Posterior vena cava (tissue), 2 donors: ENCODE results near the gene EFNA5. TPM values are rescaled to one million over a fixed set of nuclear protein-coding genes. Genes with fewer than 3 reads are reported as not detected.
A peak's percentile ranks its signal among the peaks of the same experiment; 100 is the strongest.

Experiments
- DNase-seq: peaks from one replicate; pipeline ENCODE4 v3.0.0-alpha.2; 2020; ENCODE audit warnings: low spot score
- intact Hi-C, 2 donors: fragments of 100-400 bp; cut with DNase I; formaldehyde crosslinking; loops; one replicate each; pipeline versions ENCODE4 v1.14.1 to v1.14.2; 2022 to 2023
- total RNA-seq, 2 donors: library from RNA; stranded (reverse); fragmentation: NEBNext Ultra II Directional; extraction: Animal tissue kit (Norgen Biotek cat#: 25700); gene quantifications; one replicate each; pipeline ENCODE4 v1.2.1, GENCODE V29; 2021
- donor health status: DM: yes; HTN: yes; CAD: no.
- donor health status: DM: yes; HTN: yes; CAD: no.

The EFNA5 gene
- total RNA-seq, 2 donors from 2014 or later, result 4.2 to 10.2 TPM

GRCh38 chr5:107674655-107675054 is 3.9 kb upstream of the EFNA5 start:
- no peak for DNase-seq
- intact Hi-C loops, result no loop called here

GRCh38 chr5:107673368-107674136 is 2.8 kb upstream of the EFNA5 start:
- intact Hi-C loops, result no loop called here

DNA sequence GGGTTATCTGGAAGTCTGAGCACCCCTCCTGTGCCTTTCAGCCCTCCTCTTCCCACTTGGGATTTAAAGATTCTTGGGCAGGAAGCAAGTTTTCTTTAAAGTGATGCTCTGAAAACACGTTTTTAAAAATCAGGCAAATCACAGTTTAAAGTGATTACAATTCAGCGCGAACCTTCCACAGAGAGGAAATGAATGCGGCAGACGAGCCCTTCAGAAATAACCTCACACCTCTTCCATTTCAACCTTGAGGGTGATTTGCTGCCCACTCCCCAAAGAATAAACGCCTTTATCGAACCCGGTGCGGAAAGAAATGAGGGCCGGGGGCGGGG is 2.3 kb upstream of the EFNA5 start:
- intact Hi-C loops, result no loop called here
- DNase-seq, result no peak

More at GRCh38 chr5:107673368-107674136, 2.8 kb upstream of the EFNA5 start:
- peak; percentile 95 for DNase-seq

GRCh38 chr5:107672211-107673038 is 1.7 kb upstream of the EFNA5 start:
- peak; percentile 86 for DNase-seq
- intact Hi-C loops, result no loop called here

DNA sequence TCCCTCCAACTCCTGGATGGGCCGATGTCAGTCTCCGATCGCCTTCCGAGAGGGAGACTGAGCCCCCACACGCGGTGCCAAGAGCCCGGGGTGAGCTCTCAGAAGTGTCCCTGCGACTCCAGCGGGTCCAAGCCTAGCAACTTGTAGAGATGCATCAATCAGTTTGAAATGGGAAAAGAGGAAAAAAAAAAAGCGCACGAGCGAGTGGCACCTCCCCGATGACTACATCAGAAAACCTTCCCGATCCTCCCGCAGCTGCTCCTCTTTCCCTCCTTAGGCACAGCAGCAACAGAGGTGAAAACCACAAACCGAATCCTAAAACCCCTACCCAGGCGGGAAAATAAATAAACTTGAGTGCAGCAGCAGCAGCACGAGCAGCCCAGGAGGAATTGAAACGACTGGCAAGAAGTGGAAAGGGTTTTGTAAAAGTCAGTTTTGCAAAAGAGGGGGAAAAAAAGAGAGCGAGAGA is 1.0 kb upstream of the EFNA5 start:
- DNase-seq, result peak; percentile 78
- intact Hi-C loops, result no loop called here

DNA sequence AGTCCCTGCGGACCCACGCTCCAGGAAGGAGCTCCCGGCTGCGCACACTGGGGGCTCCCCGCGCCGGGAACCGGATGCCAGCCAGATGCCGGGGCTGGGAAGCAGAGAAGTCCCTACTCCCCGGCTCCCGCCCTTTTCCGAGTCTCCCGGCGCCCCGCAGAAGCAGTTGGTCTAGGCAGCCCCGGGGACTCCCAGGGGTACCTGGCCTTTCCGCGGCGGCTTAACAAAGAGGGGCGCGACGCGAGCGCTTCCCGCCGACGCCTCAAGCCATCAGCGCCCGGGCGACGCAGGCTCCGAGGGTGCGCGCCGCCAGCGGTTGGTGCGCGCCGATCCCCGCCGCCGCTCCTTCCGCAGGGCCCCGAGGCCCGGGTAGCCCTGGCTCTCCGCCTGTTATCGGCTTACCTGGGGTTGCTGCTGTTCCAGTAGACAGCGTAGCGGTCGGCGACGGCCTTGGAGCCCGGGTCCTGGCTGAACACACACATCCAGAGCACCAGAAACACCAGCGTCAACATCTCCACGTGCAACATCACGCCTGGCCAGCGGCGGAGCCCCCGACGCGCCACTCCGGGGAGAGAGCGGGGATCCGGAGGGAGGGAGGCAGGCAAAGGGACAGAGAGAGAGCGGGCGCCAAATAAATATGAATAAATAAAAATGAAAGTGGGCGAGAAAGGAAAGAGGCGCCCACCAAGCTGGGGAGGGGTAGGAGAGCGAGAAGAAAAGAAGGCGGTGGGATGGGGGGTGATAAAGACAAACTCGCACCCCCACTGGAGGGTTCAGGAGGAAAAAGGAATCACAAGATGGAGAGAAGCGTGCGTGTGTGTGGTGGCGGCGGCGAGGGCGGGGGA is 428 bp downstream of the EFNA5 start:
- peak; percentile 86 for DNase-seq
- intact Hi-C loops, result no loop called here

- DNase-seq, result no peak
- intact Hi-C loops, result no loop called here
Measured at GRCh38 chr5:107669096-107670031, 1.4 kb downstream of the EFNA5 start.

DNA sequence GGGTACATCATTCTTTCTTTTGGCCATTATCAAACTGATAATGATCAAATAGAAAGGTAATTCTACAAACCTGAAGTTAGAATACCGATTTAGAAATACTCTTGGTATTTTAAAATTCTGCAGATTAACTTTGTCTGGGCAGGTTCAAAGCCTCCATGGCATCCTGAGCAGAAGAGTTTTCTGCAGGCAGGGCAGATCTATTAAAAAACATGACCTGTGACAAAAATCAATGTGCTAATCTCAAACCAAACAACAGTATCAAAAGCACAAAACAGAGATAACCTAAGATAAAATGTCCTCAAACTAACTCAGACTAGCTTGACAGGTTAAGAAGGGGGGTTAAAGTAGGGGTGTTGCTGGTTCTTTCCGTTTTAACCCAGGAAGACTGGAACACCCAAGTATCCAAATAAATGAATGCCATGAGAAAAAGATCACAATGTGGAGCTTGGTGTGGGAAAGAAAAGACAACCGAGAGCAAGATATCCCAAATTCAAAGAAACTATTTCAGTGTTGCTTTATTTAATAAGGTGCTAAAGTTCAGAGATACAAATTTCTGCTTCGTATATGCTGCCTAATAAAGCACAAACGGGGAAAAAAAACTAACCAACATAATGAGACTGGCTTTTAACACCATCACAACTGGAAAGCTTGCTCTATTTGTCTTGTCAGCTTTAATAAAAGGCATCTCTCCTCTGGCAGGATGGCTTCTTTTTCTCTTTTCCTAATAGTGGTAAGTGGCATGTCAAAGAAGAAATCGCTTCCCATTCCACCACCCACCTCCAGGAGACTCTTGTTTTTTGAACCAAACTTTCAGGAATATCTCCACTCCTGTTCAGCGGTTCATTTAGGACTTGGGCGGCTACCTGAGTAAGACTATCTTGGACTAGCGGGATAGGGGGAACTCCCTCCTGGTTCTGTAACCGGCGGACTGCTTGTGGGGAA is 2.3 kb downstream of the EFNA5 start:
- intact Hi-C loops, result no loop called here
- no peak for DNase-seq

GRCh38 chr5:107666051-107666655 is 4.6 kb downstream of the EFNA5 start:
- intact Hi-C loops, result no loop called here
- no peak for DNase-seq

- intact Hi-C loops, result no loop called here
- DNase-seq, result no peak
Measured at GRCh38 chr5:107665036-107665570, 5.6 kb downstream of the EFNA5 start.

GRCh38 chr5:107663697-107664096 is 7.0 kb downstream of the EFNA5 start:
- intact Hi-C loops, result no loop called here
- DNase-seq, result no peak

DNA sequence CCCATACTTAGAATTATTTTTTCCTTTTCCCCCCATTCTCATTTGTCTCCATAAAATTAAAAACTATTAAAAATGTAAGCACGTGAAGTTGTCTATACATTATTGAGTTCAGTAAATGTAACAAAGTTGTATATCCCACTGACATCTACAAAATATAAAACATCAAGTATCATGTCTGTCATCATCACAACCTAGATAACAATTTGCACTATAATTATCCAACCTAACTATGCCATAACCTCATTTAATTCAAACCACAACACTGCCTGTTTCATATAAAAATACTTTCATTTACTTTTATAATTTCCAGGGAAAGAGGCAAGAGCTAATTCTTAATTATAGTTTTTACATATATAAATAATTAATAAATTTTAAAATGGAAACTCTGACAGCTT is 9.1 kb downstream of the EFNA5 start:
- no peak for DNase-seq
- intact Hi-C loops, result no loop called here

- intact Hi-C loops, result no loop called here
- DNase-seq, result no peak
Measured at GRCh38 chr5:107661038-107661649, 9.6 kb downstream of the EFNA5 start.

GRCh38 chr5:107658528-107658927 is 12.2 kb downstream of the EFNA5 start:
- no peak for DNase-seq
- intact Hi-C loops, result no loop called here

- DNase-seq, result no peak
- intact Hi-C loops, result no loop called here
Measured at GRCh38 chr5:107655831-107656230, 14.9 kb downstream of the EFNA5 start.

- DNase-seq, result no peak
- intact Hi-C loops, result no loop called here
Measured at GRCh38 chr5:107654827-107655226, 15.9 kb downstream of the EFNA5 start.

DNA sequence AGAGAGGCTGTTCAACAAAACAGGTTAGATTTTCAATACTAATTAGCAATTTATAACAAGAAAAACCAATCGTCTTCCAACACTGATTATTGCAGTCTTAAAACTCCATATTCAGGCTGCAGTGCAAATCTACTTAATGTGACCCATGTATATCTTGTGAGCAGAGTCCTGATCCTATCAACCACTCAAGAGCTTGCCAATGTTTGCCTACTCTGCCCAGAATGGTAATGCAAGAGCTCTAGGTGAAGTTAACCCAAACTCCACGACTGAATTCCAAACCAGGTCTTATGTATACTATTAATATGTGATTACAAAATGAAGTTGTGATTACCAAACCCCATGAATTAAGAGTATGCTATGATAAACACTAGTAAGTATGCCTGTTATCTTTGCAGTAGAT is 17.1 kb downstream of the EFNA5 start:
- intact Hi-C loops, result no loop called here
- DNase-seq, result no peak
